Measurements from ENCODE around the gene FAS.

DNA sequence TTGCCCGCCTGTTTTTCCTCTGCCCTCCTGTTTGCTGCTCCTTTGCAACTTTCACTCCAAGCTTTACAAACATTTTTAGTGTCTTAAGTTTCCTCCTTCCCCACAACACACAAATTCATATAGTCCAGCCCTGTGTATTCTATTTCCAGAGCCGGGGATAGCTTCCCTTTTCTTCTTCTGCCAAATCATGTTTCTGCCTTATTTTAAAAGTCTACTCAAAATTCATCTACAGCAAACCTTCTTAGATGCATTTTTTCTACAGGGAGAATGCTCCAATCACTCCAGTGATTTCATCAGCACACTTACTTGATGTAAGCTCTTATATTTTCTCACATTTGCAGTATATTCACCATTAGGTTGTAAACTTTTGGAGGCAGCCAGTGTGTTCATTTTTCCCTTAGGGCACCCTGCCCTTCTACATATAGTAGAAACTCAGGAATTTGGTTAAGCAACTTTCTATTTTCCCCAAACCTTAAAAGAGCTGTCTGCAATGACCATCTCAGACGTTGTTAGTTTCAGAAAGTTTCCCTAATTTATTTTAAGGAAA is 25.7 kb upstream of the FAS start:
- TF ChIP-seq CTCF (IDR thresholded peaks at IDR 0.05) (no peak), EZH2 (IDR thresholded peaks at IDR 0.05; ENCODE audit: borderline replicate concordance, insufficient read depth, low read depth, low read length, poor library complexity, severe bottlenecking) (no peak)

All from B cell (primary cell).